ENCODE data around the gene DARS1. TPM values are rescaled to one million over a fixed set of nuclear protein-coding genes. Genes with fewer than 3 reads are reported as not detected.

Gene DARS1
- polyA plus RNA-seq, 1 donor = 92.3 TPM

- no peak for DNase-seq (ENCODE audit: low read depth)
Observed at GRCh38 chr2:136015699-136016098, 30.3 kb upstream of the DARS1 start.

DNA sequence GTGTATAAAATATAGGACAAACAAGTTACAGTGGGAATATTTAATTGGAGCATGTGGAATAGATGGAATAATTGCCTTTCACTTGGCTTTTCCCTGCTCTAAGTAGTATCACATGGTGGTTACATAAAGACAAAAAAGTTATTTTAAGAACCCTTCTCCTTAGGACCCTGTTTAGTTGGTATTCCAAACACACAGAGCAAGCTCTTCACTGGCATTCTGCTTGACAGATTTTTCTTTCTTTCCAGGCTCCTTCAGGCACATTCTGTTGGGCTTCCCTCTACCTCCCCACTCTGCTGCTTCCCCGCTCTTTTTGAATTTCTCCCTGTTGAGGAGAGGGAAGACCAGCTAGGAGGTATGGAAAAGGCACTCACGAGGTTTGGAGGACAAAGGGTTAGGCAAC, 29.0 kb upstream of the DARS1 start:
- no peak for DNase-seq (ENCODE audit: low read depth)

- DNase-seq (ENCODE audit: low read depth) = no peak
Observed at GRCh38 chr2:136013955-136014354, 28.5 kb upstream of the DARS1 start.

GRCh38 chr2:136013136-136013685, 27.8 kb upstream of the DARS1 start:
- no peak for DNase-seq (ENCODE audit: low read depth)

DNA sequence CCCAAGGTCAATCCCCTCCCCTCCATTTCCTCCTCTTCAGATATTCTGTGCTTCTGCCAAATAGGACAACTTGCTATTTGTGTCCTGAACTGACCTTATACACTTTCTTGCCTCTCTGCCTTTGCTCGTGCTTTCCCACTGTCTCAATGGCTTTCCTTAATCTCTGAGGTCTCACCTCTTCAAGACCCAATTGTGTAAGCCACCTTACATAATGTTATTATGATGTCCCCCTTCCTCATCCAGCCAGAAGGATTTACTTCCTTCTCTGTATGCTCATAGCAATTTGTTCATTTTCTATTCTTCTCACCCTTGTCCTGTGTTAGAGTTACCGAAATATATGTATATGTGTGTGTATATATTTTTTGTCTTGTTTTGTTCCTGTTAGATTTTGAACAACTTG, 26.9 kb upstream of the DARS1 start:
- no peak for DNase-seq (ENCODE audit: low read depth)

- DNase-seq (ENCODE audit: low read depth) = no peak
Observed at GRCh38 chr2:136010126-136010525, 24.7 kb upstream of the DARS1 start.

DNA sequence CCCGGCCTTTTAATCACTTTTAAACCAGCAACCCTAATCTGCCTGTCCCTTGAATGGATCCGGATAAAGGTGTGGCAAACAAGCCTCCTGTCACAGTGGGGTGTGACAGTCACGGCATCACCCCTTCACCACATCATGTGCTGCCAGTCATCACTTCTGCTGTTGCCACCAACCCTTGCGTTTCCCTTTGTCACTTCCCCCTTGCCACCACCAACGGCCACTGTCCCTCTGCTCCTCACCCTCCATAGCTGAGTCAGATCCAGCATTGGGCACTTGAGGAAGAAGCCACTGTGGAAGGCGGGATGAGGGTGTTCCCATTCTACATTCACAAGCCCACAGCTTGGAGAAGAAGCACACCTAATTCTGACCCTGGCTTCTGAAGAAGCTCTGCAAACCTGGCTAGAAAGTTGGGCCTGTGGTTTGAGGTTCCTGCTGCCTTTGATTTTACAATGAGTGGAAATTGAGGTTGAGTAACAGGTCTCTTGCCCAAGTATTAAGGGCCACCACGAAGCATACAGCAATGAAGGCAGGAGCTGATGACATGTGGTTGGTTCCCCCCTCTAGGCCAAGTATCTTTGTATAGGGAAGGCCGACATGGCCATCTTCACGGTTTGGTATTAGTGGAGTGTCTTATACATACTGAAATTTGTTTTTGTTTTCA, 22.9 kb upstream of the DARS1 start:
- DNase-seq (ENCODE audit: low read depth) = no peak

DNA sequence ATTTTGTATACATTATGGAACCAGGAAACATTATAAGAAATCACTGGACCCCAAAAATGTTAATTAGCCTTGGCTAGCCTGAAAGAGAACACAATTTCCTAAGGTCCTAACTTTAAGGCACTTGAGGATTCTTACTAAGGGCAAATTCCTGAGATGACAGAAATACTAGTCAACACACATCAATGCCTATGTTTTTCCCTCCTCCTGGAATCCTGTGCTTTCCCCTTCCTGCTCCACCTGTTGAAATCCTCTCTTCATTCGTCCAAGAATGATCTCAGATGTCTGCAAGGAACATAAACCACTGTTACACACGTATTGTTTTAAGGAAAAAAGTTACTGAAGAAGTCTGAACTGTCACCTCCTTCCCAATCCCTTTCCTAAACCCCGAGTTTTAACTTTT, 21.2 kb upstream of the DARS1 start:
- DNase-seq (ENCODE audit: low read depth) = no peak

DNA sequence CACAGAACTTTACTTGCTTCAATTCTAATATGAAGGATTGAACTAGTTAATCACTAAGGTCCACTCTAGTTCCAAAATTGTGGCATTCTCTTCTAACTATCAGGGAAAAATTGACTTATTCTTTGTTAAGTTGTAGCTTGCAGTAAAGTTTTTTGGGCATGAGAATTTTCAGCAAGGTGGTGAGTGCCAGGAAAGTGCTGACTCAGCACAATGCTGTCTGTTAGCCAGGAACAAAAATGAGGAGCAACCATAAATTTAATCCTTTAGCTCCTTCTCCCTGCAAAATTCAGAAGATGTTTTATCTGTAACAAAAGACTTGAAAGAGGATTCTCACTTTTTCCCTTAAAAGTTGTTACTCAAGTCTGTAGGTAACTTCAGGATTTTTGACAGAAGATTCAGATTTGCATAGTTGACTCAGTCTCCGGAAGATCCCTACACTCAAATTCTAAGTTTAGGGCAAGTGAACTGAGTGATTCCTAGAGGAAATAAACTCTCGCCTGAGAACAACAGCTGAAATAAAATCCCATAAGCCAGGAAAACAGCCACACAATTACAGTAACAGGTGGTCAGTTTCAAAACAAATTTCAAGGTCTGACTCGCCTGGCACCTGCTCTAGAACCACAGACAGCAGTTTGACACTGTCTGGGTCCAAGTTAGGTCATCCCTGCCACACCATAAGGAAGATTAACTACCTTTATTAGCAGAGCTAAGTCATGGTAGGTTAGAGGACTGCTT, 20.2 kb upstream of the DARS1 start:
- DNase-seq (ENCODE audit: low read depth) = no peak

DNA sequence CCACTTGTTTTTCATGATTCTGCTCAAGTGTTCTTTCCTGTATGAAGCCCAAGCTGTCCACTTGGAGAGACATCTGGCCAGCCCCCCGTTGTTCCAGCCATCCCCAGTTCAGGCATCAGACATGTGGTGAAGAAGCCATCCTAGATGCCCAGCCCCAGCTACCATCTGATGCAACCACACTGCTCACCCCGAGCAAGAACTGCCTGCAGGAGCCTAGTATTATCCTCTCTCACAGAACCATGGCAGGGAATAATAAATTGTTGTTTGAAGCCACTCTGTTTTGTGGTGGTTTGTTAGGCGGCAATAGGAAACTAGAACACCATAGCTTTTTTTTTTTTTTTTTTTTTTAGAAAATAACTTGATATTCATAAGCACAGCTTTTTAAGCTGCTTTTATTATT, 19.5 kb upstream of the DARS1 start:
- no peak for DNase-seq (ENCODE audit: low read depth)

GRCh38 chr2:136001131-136001530, 15.7 kb upstream of the DARS1 start:
- DNase-seq (ENCODE audit: low read depth) = no peak

DNA sequence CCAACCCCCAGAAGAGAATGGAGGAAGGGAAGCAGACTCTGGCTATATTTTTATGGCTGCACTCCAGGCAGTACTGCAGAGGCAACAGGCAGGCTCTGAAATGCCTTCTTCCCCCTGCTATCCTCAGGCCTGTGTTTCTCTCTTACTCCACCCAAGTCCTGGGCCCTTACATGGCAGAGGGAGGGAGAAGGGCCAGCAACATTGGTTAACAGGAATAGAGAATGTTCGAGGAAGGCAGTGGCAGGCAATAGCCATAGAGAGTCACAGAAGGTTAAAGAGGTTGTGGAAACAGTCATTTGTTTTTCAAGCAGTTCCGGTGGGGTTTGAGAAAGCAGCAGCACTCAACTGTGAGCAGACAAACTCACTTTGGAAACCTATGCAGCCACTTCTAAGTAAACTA, 15.1 kb upstream of the DARS1 start:
- DNase-seq (ENCODE audit: low read depth) = no peak

DNA sequence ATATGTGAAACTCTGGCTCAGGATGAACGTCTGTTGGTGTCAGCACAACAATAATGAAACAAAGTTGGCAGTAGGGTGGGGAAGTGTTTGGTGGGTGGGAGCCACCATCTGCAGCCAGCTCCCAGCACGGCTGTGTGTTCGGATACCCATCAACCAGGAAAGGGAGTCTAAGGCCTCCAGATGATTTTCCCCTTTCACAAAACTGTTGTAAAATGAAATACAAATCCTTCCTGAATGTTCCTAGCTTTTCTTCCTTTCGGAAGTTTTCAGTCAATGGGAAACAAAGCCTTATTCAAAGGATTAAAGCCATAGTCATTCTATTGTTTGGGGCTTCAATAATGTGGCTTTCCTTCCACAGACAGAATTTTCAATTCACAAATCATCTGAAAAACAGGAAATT, 14.5 kb upstream of the DARS1 start:
- DNase-seq (ENCODE audit: low read depth) = no peak

- DNase-seq (ENCODE audit: low read depth) = no peak
Observed at GRCh38 chr2:135998879-135999278, 13.5 kb upstream of the DARS1 start.

- no peak for DNase-seq (ENCODE audit: low read depth)
Observed at GRCh38 chr2:135997380-135997779, 12.0 kb upstream of the DARS1 start.

DNA sequence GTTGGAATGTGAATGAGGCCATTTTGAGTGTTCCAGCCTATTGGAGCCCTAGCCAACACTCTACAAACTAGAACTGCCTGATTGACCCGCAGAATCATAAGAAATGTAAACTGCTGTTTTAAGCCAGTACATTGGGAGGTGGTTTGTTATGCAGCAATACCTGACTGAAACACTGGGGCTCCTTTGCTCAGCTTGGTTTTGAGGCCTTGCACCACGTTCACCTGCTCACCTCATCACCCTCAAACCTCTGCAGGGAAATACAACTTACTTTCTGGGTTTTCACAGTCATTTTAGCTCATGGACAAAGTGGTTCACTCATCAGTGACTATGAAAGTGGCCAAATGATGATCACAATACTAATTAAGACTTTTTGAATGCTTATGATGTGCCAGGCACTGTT, 10.9 kb upstream of the DARS1 start:
- no peak for DNase-seq (ENCODE audit: low read depth)

DNA sequence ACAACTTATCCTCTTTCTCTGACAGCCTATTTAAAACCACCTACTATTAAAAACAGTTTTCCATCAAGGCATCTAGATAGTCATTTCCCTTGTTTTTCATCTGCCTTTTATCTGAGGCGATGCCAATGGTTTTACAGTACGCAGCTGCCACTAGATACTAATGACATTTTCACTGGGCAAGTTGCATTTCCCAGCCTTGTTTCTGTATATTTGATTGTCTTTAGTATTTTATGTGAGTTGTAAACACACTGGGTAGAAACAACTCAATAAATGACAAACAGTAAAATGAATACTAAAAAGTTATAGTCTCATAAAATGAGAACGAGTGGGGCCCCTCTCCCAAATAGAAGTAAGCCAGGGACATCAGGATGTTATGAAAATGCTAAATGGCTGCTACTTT, 8.9 kb upstream of the DARS1 start:
- no peak for DNase-seq (ENCODE audit: low read depth)

DNA sequence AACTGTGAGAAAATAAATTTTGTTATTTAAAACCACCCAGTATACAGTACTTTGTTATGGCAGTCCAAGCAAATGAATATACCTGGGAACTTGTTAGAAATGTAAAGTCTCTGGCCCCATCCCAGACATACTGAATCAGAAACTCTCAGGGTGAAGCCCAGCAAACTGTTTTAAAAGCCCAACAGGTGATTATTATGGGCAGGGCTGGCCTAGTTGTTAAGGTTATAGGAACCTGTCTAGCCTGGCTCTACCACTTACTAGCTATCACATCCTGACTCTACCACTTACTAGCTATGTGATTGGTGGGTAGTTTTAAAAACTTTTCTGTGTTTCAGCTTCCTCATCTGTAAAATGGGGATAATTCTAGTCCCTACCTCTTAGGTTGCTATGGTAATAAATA, 8.0 kb upstream of the DARS1 start:
- DNase-seq (ENCODE audit: low read depth) = no peak

DNA sequence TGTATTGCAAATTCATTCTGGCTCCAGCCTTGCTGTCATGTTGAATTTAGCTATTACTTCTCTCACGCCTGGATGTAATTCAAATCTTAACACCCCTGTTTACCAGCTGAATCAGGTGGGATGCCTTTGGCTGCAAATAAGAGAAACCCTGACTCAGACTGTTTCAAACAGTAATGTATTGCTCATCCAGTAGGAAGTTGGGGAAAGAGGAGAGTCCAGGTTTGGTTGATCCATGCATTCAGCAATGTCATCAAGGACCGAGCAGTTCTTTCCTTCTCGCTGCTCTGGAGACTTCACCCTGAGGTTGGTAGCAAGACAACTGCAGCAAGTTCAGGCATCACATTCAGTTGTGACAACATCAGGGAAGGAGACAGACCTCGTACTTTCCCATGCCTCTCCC, 6.4 kb upstream of the DARS1 start:
- no peak for DNase-seq (ENCODE audit: low read depth)

DNA sequence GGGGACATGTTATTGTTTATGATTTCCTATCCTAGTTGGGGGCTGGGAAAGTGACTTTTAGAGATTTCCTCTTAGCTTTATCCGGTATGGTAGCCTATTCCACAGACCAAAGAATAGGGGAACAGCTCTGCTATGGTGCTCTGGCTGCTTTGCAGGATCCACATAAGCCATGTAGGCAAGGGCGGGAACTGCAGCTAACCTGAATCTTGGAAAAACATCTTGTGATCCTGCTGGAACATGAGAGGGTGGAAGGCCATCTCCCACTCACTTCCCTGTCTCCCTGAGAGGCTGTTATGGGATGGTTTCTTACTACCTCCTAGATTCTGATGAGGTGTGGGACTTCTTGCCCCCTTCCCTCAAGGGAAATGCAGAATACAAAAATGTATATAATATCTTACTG, 2.0 kb upstream of the DARS1 start:
- DNase-seq (ENCODE audit: low read depth) = no peak

DNA sequence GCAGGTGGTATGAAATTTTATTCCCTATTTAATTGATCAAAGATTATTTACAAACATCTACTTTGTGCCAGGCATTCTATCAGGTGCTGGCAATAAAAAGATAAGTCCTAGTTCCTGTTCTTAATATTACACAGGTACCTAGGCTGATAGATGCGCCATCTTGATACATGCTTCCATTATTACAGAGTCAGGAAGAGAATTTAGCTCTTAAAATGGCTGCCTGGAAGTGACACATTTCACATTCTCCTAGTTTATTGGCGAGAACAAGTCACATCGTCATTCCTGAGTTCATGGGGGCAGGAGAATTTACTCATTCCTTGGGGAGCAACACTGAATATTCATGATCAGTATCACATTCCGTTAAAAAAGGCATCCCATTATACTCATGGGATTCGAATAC, 1.1 kb upstream of the DARS1 start:
- no peak for DNase-seq (ENCODE audit: low read depth)

GRCh38 chr2:135985826-135986393, 484 bp upstream of the DARS1 start:
- DNase-seq (ENCODE audit: low read depth) = no peak

Data from forelimb muscle (tissue), 1 donor.